PC-9 (cell line): ENCODE measurements around the gene PHLDA2. TPM values are rescaled to one million over a fixed set of nuclear protein-coding genes. Genes with fewer than 3 reads are reported as not detected.

Experiments used
- BruUV-seq: library from RNA; stranded (reverse); fragments of 400-500 nt; replicated peaks from 2 replicates; lab custom pipeline; 2021; lab: Mats Ljungman, UMichigan
- CTCF ChIA-PET: fragments of 300-600 bp; sonication (Branson Sonifier 250); formaldehyde crosslinking; loops from one replicate; lab custom pipeline; 2022; ENCODE audit warnings: antibody characterized with exemption; lab: Charles Lee
- POLR2A ChIA-PET: fragments of 300-600 bp; sonication (Branson Sonifier 250); formaldehyde crosslinking; loops from one replicate; lab custom pipeline; 2022; ENCODE audit warnings: antibody characterized with exemption; ENCODE audit not compliant: unreplicated experiment; lab: Charles Lee
- DNase-seq, 2 experiments: peaks; one replicate each; pipeline versions ENCODE4 v3.0.0 to v3.0.0-alpha.2; 2015 to 2022; ENCODE audit warnings: mixed read lengths in 1 of 2
- H2AFZ ChIP-seq: fragments of 200-600 bp; sonication (generic); 2 replicates; pipeline ENCODE4 v1.8.1; 2017; ENCODE audit warnings: antibody characterized with exemption
- H3F3A ChIP-seq: fragments of 200-600 bp; sonication (generic); 2 replicates; pipeline ENCODE4 v1.8.1; 2017; ENCODE audit warnings: antibody characterized with exemption, mild to moderate bottlenecking, low read depth; ENCODE audit not compliant: insufficient read depth
- H3K27ac ChIP-seq: fragments of 200-600 bp; sonication (generic); 2 replicates; pipeline ENCODE4 v1.6.1; 2016; ENCODE audit warnings: mixed run types
- H3K27me3 ChIP-seq: fragments of 200-600 bp; sonication (generic); 2 replicates; pipeline ENCODE4 v1.6.1; 2016; ENCODE audit warnings: low read depth, mixed run types; ENCODE audit not compliant: insufficient read depth
- H3K36me3 ChIP-seq: fragments of 200-600 bp; sonication (generic); 2 replicates; pipeline ENCODE4 v1.6.1; 2016; ENCODE audit warnings: low read depth, mixed run types
- H3K4me1 ChIP-seq: fragments of 200-600 bp; sonication (generic); replicated peaks from 2 replicates; pipeline ENCODE4 v1.6.1; 2016; ENCODE audit warnings: mixed run types; ENCODE audit not compliant: insufficient read depth
- H3K4me2 ChIP-seq: fragments of 200-600 bp; sonication (generic); 2 replicates; pipeline ENCODE4 v1.6.1; 2017; ENCODE audit warnings: mixed run types
- H3K4me3 ChIP-seq: fragments of 200-600 bp; sonication (generic); 2 replicates; pipeline ENCODE4 v1.6.1; 2016; ENCODE audit warnings: mixed run types
- H3K79me2 ChIP-seq: fragments of 200-600 bp; sonication (generic); 2 replicates; pipeline ENCODE4 v1.6.1; 2017; ENCODE audit warnings: low read depth, mixed run types
- H3K9me2 ChIP-seq: fragments of 200-600 bp; sonication (generic); 2 replicates; pipeline ENCODE4 v1.8.1; 2017; ENCODE audit warnings: mild to moderate bottlenecking; ENCODE audit not compliant: insufficient read depth
- H3K9me3 ChIP-seq: fragments of 200-600 bp; sonication (generic); 2 replicates; pipeline ENCODE4 v1.8.1; 2016; ENCODE audit warnings: low read depth; ENCODE audit not compliant: insufficient read depth
- H4K20me1 ChIP-seq: fragments of 200-600 bp; sonication (generic); 2 replicates; pipeline ENCODE4 v1.8.1; 2017; ENCODE audit not compliant: insufficient read depth
- CTCF ChIP-seq: fragments of 200-600 bp; sonication (generic); conservative IDR thresholded peaks from 2 replicates; pipeline ENCODE4 v1.6.1; 2017; ENCODE audit warnings: mixed run types, antibody characterized with exemption, mild to moderate bottlenecking, moderate library complexity
- EZH2 ChIP-seq: fragments of 200-600 bp; sonication (generic); IDR thresholded peaks from 2 replicates; pipeline ENCODE4 v1.8.0; 2017; ENCODE audit warnings: antibody characterized with exemption, low read depth
- intact Hi-C: fragments of 100-400 bp; cut with micrococcal nuclease; formaldehyde crosslinking; loops from one replicate; pipeline ENCODE4 v1.10.0; 2022; ENCODE audit not compliant: unreplicated experiment
- total RNA-seq: library from RNA; stranded (reverse); gene quantifications from 2 replicates; pipeline ENCODE4 v1.2.3, GENCODE V29; 2021

PHLDA2 gene
- total RNA-seq, 1 experiment from 2014 or later, result 14.1 TPM

- intact Hi-C loops, result loop anchor here (5.0 kb wide), 2 partner anchors 60 to 520 kb away; no protein-coding TSS in a partner anchor
- Histone ChIP-seq H3F3A (no peaks in the 10 kb centered on the region), H2AFZ (no peak overlapping the region), H3K36me3 (no peaks in the 10 kb centered on the region), H3K4me2 (no peak overlapping the region), H3K4me3 (no peak overlapping the region), H4K20me1 (no peaks in the 10 kb centered on the region), H3K79me2 (no peaks in the 10 kb centered on the region), H3K9me3 (no peaks in the 10 kb centered on the region), H3K27me3 (no peaks in the 10 kb centered on the region), H3K9me2 (no peaks in the 10 kb centered on the region), H3K27ac (no peak overlapping the region), H3K4me1 (peaks cover 8% of the 10 kb centered on the region; the same call in 1 of the 2 replicates)
- DNase-seq, result no peak
- no peak for TF ChIP-seq EZH2
- TF ChIP-seq CTCF, result no peak
- ChIA-PET POLR2A (interaction anchor here (0.6 kb wide), 1 partner anchor 354 kb away, joined by 5 read pairs; no protein-coding TSS in a partner anchor), CTCF (interaction anchor here (0.6 to 1.7 kb wide), 4 partner anchors 42 to 354 kb away, joined by 5 to 11 read pairs (median 9); no protein-coding TSS in a partner anchor)
- BruUV-seq, result no TSS peak
These were observed 41.6 kb downstream of the PHLDA2 start for GRCh38 chr11:2887515-2888195.

GRCh38 chr11:2886936-2887335 lies 42.3 kb downstream of the PHLDA2 start:
- no peaks in the 10 kb centered on the region for H4K20me1 ChIP-seq
- no peaks in the 10 kb centered on the region for H3K9me2 ChIP-seq
- H3K79me2 ChIP-seq, result no peaks in the 10 kb centered on the region
- H3K27ac ChIP-seq, result no peak overlapping the region
- ChIA-PET CTCF (interaction anchor here (1.7 kb wide), 1 partner anchor 353 kb away, joined by 9 read pairs; no protein-coding TSS in a partner anchor), POLR2A (no interaction called here)
- no peaks in the 10 kb centered on the region for H3K27me3 ChIP-seq
- TF ChIP-seq EZH2 (no peak), CTCF (no peak)
- intact Hi-C loops, result loop anchor here (5.0 kb wide), 2 partner anchors 60 to 520 kb away; no protein-coding TSS in a partner anchor
- no peak overlapping the region for H3K4me2 ChIP-seq
- H3K4me3 ChIP-seq, result no peak overlapping the region
- H3K4me1 ChIP-seq, result peaks cover 4% of the 10 kb centered on the region; the same call in 1 of the 2 replicates
- BruUV-seq, result no TSS peak
- DNase-seq, result no peak
- no peaks in the 10 kb centered on the region for H3F3A ChIP-seq
- no peaks in the 10 kb centered on the region for H3K36me3 ChIP-seq
- no peaks in the 10 kb centered on the region for H3K9me3 ChIP-seq
- H2AFZ ChIP-seq, result no peak overlapping the region

- Histone ChIP-seq H3K27me3 (no peaks in the 10 kb centered on the region), H3K9me3 (no peaks in the 10 kb centered on the region), H2AFZ (no peak overlapping the region), H3K36me3 (no peaks in the 10 kb centered on the region), H3K4me2 (no peak overlapping the region), H3F3A (no peaks in the 10 kb centered on the region), H3K4me3 (no peak overlapping the region), H3K4me1 (no peaks in the 10 kb centered on the region), H3K9me2 (no peaks in the 10 kb centered on the region), H3K79me2 (no peaks in the 10 kb centered on the region), H3K27ac (no peak overlapping the region), H4K20me1 (no peaks in the 10 kb centered on the region)
- intact Hi-C loops, result loop anchor here (5.0 kb wide), 2 partner anchors 59 to 521 kb away; no protein-coding TSS in a partner anchor
- TF ChIP-seq EZH2 (no peak), CTCF (no peak)
- BruUV-seq, result no TSS peak
- no peak for DNase-seq
- ChIA-PET CTCF (interaction anchor here (0.6 kb wide), 1 partner anchor 184 kb away, joined by 5 read pairs; no protein-coding TSS in a partner anchor), POLR2A (no interaction called here)
These were observed 42.9 kb downstream of the PHLDA2 start for GRCh38 chr11:2886191-2886894.
